GM13977 (cell line): ENCODE data around the gene FAM13A.
A peak's percentile ranks its signal among the peaks of the same experiment; 100 is the strongest.

Source experiments
- DNase-seq: peaks from one replicate; pipeline ENCODE4 v3.0.0; 2012; ENCODE audit warnings: low spot score
- in situ Hi-C: fragments of 300-500 bp; cut with MboI; formaldehyde crosslinking; loops from one replicate; pipeline ENCODE4 v1.12.0; 2022; ENCODE audit warnings: low sequenced_read_pairs, low pct_unique_long_range_greater_than_20kb, mixed read lengths, inconsistent platforms; ENCODE audit not compliant: unreplicated experiment
- TF ChIP-seq, protein P1 (sequence below): IDR thresholded peaks from 2 replicates; pipeline ENCODE4 v1.5.1; 2012; ENCODE audit warnings: mild to moderate bottlenecking, control low read depth; ENCODE audit not compliant: insufficient read depth; ENCODE audit errors: extremely low read depth, missing control alignments

Gene FAM13A

DNA sequence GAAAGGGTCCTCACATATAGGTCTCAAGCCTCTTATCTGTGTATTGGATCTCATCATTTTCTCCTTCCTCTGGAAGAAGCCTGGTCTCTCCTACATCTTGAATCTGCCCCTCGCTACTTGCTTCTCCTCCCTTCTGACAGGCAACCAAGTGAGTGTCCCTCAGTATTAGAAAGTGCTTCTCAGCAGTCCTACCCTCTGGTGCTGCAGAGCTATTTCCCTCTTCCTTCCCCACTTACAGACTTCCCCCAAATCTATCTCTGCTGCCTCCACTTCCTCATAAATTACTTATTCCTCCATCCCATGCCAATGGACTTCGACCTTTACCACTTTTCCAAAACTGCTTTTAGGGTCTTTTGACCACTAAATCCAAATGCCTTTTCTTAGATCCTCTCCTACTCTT lies 230.2 kb downstream of the FAM13A start:
- in situ Hi-C loops: no loop called here
- TF ChIP-seq, protein P1, sequence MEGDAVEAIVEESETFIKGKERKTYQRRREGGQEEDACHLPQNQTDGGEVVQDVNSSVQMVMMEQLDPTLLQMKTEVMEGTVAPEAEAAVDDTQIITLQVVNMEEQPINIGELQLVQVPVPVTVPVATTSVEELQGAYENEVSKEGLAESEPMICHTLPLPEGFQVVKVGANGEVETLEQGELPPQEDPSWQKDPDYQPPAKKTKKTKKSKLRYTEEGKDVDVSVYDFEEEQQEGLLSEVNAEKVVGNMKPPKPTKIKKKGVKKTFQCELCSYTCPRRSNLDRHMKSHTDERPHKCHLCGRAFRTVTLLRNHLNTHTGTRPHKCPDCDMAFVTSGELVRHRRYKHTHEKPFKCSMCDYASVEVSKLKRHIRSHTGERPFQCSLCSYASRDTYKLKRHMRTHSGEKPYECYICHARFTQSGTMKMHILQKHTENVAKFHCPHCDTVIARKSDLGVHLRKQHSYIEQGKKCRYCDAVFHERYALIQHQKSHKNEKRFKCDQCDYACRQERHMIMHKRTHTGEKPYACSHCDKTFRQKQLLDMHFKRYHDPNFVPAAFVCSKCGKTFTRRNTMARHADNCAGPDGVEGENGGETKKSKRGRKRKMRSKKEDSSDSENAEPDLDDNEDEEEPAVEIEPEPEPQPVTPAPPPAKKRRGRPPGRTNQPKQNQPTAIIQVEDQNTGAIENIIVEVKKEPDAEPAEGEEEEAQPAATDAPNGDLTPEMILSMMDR: no peak
- DNase-seq: no peak

DNA sequence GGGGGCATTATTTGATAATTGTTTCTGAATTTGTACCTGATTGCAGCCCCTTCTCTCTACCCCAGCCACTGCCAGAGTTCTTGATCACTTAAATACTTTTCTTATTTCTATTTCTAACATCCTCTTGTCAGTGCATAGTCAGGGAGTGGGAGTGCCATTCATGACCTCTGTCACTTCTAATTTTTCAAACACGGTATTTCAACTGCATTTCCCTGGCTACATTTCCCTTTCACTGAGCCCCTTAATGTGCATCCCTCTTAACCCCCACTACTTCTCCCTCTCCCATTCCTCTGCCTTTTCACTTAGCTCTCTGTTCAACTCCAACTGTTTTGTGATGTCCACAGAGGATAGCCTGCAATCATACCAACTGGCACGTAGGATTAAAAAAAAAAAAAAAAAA lies 231.1 kb downstream of the FAM13A start:
- TF ChIP-seq, protein P1: no peak
- in situ Hi-C loops: no loop called here
- no peak for DNase-seq

DNA sequence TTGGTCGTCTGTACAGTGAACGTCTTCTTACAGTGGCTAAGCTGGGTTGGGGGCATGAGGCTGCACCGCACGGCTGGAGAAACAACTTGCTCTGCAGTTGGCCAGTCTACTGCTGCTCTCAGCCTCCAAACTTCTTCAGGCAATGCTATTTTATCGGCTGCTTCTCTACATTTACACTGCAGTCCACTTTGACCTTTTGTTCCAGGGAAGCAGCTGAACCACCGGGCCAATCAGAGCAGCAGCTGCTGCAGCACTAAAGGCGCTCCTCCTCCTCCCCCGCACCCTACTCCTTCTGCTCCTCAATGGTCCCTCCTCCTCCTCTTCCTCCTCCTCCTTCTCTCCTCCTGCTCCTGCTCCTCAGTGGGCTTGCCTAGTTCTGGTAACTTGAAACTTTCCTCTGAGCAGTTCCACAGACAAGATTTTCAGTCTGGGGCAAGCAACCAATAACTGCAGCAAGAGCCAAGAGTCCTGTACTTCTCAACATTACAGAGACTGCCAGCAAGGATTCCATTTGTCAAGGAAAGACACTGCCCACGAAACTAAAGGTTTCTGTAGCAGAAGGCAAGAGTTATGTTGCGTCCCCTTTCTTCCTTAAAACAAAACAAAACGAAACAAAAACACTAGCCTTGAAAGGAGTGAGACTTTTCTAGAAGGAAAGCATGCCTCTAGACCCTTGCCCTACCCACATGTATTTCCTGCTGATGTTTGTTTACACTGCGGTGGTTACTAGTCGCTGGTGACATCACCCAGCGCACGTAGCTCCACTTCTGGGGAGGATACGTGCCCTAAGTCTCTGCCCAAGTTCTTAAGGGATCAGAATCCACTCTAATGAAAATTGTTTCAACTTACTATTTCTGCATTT lies 233.7 kb downstream of the FAM13A start:
- in situ Hi-C loops: loop anchor here (25.0 kb wide), 1 partner anchor 286 kb away; no protein-coding TSS in a partner anchor
- peak; percentile 19 for DNase-seq
- TF ChIP-seq, protein P1: no peak

DNA sequence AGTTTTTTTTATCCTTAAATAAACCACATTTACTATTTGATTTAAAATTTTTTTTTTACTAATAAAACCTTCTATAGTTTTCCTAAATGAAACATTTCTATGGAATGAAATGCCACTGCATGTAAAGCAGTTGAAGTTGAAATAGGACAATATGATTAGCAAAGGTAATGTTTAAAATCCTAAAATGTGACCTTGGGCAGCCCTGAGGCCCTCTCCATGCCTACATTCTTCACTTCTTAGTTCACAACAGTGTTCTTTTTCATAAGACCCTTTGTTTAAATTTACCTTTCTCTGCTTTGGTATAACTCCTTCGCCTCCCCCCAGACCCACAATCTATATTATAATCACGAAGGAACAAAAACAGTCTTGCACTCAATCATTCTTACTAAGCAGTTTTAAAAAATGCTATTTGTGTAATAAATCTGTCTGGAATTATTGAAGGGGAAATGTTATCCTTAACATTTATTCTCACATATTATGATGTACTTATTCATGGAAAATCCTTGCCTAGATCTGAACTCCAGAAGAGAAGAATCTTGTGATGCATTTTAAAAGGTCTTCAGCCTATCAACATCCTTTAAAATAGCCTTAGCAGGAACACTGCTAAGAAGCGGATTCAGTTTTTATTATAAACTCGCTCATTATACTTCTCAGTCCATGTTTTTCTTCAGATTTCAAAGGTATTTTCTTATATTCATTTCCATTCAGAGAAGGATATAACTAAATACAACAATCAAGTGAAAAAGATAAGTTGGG lies 234.8 kb downstream of the FAM13A start:
- no peak for DNase-seq
- in situ Hi-C loops: loop anchor here (25.0 kb wide), 1 partner anchor 285 kb away; no protein-coding TSS in a partner anchor
- TF ChIP-seq, protein P1: no peak

DNA sequence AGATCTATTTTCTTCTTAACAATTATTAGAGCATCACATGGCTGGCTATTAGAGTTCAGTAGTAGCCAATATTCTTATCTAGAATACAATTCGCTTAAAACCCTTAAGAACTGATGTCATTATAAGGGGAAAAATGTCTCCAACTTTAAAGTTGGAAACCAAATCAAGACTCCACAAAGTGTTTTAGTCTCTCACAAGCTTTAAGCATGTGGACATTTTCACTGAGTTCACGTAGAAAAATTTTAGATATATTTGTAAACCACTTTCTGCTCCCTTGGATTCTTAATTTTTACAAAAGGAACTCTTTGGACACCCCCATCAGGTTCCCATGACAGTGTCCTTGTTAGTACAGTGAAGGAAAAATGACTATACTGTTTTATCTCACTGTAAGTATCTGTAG lies 235.5 kb downstream of the FAM13A start:
- no peak for DNase-seq
- TF ChIP-seq, protein P1: no peak
- in situ Hi-C loops: loop anchor here (25.0 kb wide), 1 partner anchor 284 kb away; no protein-coding TSS in a partner anchor

DNA sequence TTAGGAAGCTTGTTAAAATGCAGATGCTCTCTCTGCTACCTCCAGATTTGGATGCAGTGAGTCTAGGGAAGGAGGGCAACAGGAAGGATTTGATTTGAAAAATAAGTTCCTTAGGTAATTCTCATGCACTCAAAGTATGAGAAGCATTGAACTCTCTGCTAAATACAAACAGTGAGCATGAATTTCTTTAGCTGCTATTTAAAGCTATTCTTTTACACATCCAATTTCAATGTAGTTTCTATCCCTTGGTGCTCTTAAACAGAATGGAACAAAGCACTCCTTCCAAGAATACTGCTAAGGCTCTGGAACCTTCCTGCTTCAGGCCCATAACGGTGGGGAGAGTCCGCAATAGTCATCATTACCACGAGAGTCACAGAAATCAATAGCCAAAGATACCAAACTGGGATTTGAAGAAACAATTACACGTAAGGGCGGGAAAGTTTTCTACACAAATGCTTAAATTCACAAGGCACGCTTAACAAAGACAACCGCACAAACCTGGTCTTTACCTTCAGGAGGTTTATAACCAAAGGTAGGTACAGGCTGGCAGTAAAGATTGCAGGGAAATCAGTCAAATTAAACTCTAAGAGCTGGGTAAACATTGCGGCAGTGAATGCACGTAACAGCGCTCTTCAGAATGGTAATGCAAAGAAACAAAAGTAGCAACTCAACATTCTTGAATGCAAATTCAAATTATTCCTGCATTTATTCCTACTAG lies 236.1 kb downstream of the FAM13A start:
- in situ Hi-C loops: loop anchor here (25.0 kb wide), 1 partner anchor 284 kb away; no protein-coding TSS in a partner anchor
- no peak for DNase-seq
- TF ChIP-seq, protein P1: no peak
